Epidermal melanocyte (primary cell): ENCODE data around the gene DCLK1.
"Not testable (repeated sequence)": the region's sequence is repeated elsewhere in the genome, so short reads cannot be mapped to it uniquely, and the experiment has no call there.

Experiments used
- DNase-seq: peaks from one replicate; pipeline ENCODE4 v3.0.0; 2011; ENCODE audit warnings: low spot score; ENCODE audit not compliant: insufficient read length

The DCLK1 gene

GRCh38 chr13:35987572-35988513 is 143.3 kb downstream of the DCLK1 start:
- DNase-seq = no peak

GRCh38 chr13:35984776-35985453 is 146.3 kb downstream of the DCLK1 start:
- DNase-seq = no peak

GRCh38 chr13:35984287-35984686 is 146.9 kb downstream of the DCLK1 start:
- DNase-seq = no peak

GRCh38 chr13:35983703-35984102 is 147.5 kb downstream of the DCLK1 start:
- not testable (repeated sequence) for DNase-seq

- DNase-seq = no peak
Observed at GRCh38 chr13:35983206-35983605, 148.0 kb downstream of the DCLK1 start.

GRCh38 chr13:35979361-35979951 is 151.7 kb downstream of the DCLK1 start:
- DNase-seq = peak; percentile 55

GRCh38 chr13:35978607-35979316 is 152.4 kb downstream of the DCLK1 start:
- peak; percentile 65 for DNase-seq

GRCh38 chr13:35977060-35977459 is 154.1 kb downstream of the DCLK1 start:
- DNase-seq = no peak

GRCh38 chr13:35976126-35976525 is 155.1 kb downstream of the DCLK1 start:
- no peak for DNase-seq

GRCh38 chr13:35966951-35967350 is 164.2 kb downstream of the DCLK1 start:
- DNase-seq = not testable (repeated sequence)

GRCh38 chr13:35966024-35966423 is 165.2 kb downstream of the DCLK1 start:
- no peak for DNase-seq

GRCh38 chr13:35965226-35965927 is 165.8 kb downstream of the DCLK1 start:
- no peak for DNase-seq

GRCh38 chr13:35964863-35965180 is 166.4 kb downstream of the DCLK1 start:
- no peak for DNase-seq

GRCh38 chr13:35964011-35964862 is 166.9 kb downstream of the DCLK1 start:
- no peak for DNase-seq

GRCh38 chr13:35961461-35962220 is 169.5 kb downstream of the DCLK1 start:
- no peak for DNase-seq

GRCh38 chr13:35961002-35961401 is 170.2 kb downstream of the DCLK1 start:
- no peak for DNase-seq

- no peak for DNase-seq
Observed at GRCh38 chr13:35957996-35958395, 173.2 kb downstream of the DCLK1 start.

GRCh38 chr13:35957241-35957731 is 173.9 kb downstream of the DCLK1 start:
- DNase-seq = no peak

- DNase-seq = no peak
Observed at GRCh38 chr13:35956074-35956473, 175.1 kb downstream of the DCLK1 start.
